Activated CD8-positive, alpha-beta memory T cell treated with anti-CD3 and anti-CD28 coated beads for 36 hours (primary cell): ENCODE measurements around the gene DDI2. TPM values are rescaled to one million over a fixed set of nuclear protein-coding genes. Genes with fewer than 3 reads are reported as not detected.
"Not testable (repeated sequence)": the region's sequence is repeated elsewhere in the genome, so short reads cannot be mapped to it uniquely, and the experiment has no call there.

ENCODE experiments used
- CTCF ChIA-PET: fragments of 350-600 bp; sonication (Branson Sonifier 250); formaldehyde crosslinking; loops from one replicate; lab custom pipeline; 2021; ENCODE audit warnings: antibody characterized with exemption; lab: Charles Lee
- POLR2A ChIA-PET: fragments of 350-600 bp; sonication (Branson Sonifier 250); formaldehyde crosslinking; loops from one replicate; lab custom pipeline; 2021; ENCODE audit warnings: antibody characterized with exemption; lab: Charles Lee
- total RNA-seq, 2 experiments: library from RNA; stranded (reverse); gene quantifications; one replicate each; pipeline ENCODE4 v1.2.3, GENCODE V29; 2021

Gene DDI2
- total RNA-seq, 2 experiments from 2014 or later, result 45.2 to 47.1 TPM

GRCh38 chr1:15625056-15625917 lies 8.0 kb downstream of the DDI2 start:
- ChIA-PET CTCF (interaction anchor here (0.7 kb wide), 1 partner anchor 51 kb away, joined by 5 read pairs; no protein-coding TSS in a partner anchor), POLR2A (no interaction called here)

GRCh38 chr1:15626269-15626950 lies 9.2 kb downstream of the DDI2 start:
- CTCF ChIA-PET, result no interaction called here
- POLR2A ChIA-PET, result interaction anchor here (1.5 kb wide), 1 partner anchor 8 kb away, joined by 6 read pairs; the partner anchor contains the start of gene DDI2

GRCh38 chr1:15627343-15627988 lies 10.2 kb downstream of the DDI2 start:
- ChIA-PET POLR2A (interaction anchor here (1.5 kb wide), 1 partner anchor 10 kb away, joined by 6 read pairs; the partner anchor contains the start of gene DDI2), CTCF (no interaction called here)

GRCh38 chr1:15628003-15628402 lies 10.7 kb downstream of the DDI2 start:
- CTCF ChIA-PET, result no interaction called here
- POLR2A ChIA-PET, result interaction anchor here (1.5 kb wide), 1 partner anchor 10 kb away, joined by 6 read pairs; the partner anchor contains the start of gene DDI2

- ChIA-PET POLR2A (no interaction called here), CTCF (no interaction called here)
Observed at GRCh38 chr1:15633756-15634420, 16.6 kb downstream of the DDI2 start.

- ChIA-PET CTCF (interaction anchor here (2.0 kb wide), 1 partner anchor 103 kb away, joined by 5 read pairs; no protein-coding TSS in a partner anchor), POLR2A (no interaction called here)
Observed at GRCh38 chr1:15636436-15636835, 19.2 kb downstream of the DDI2 start.

- ChIA-PET CTCF (interaction anchor here (2.0 kb wide), 1 partner anchor 102 kb away, joined by 5 read pairs; no protein-coding TSS in a partner anchor), POLR2A (no interaction called here)
Observed at GRCh38 chr1:15637826-15638225, 20.6 kb downstream of the DDI2 start.

- POLR2A ChIA-PET, result interaction anchor here (0.6 kb wide), 1 partner anchor 194 kb away, joined by 7 read pairs; no protein-coding TSS in a partner anchor
- CTCF ChIA-PET, result no interaction called here
Observed at GRCh38 chr1:15639262-15639661, 22.0 kb downstream of the DDI2 start.

- ChIA-PET CTCF (no interaction called here), POLR2A (no interaction called here)
Observed at GRCh38 chr1:15639931-15640330, 22.7 kb downstream of the DDI2 start.

- ChIA-PET CTCF (no interaction called here), POLR2A (no interaction called here)
Observed at GRCh38 chr1:15640667-15641066, 23.4 kb downstream of the DDI2 start.

- ChIA-PET CTCF (no interaction called here), POLR2A (no interaction called here)
Observed at GRCh38 chr1:15649937-15650336, 32.7 kb downstream of the DDI2 start.

GRCh38 chr1:15650433-15650832 lies 33.2 kb downstream of the DDI2 start:
- POLR2A ChIA-PET, result no interaction called here
- CTCF ChIA-PET, result no interaction called here

GRCh38 chr1:15652130-15652529 lies 34.9 kb downstream of the DDI2 start:
- POLR2A ChIA-PET, CTCF ChIA-PET: not testable (repeated sequence)

- POLR2A ChIA-PET, result no interaction called here
- CTCF ChIA-PET, result no interaction called here
Observed at GRCh38 chr1:15654091-15654690, 36.9 kb downstream of the DDI2 start.

GRCh38 chr1:15656464-15656863 lies 39.2 kb downstream of the DDI2 start:
- POLR2A ChIA-PET, result no interaction called here

GRCh38 chr1:15657021-15657420 lies 39.8 kb downstream of the DDI2 start:
- CTCF ChIA-PET, result no interaction called here
- POLR2A ChIA-PET, result no interaction called here

More at GRCh38 chr1:15656464-15656863, 39.2 kb downstream of the DDI2 start:
- CTCF ChIA-PET, result no interaction called here

- ChIA-PET POLR2A (interaction anchor here (0.6 kb wide), 1 partner anchor 64 kb away, joined by 3 read pairs; no protein-coding TSS in a partner anchor), CTCF (no interaction called here)
Observed at GRCh38 chr1:15660151-15660550, 42.9 kb downstream of the DDI2 start.

GRCh38 chr1:15662477-15662876 lies 45.2 kb downstream of the DDI2 start:
- POLR2A ChIA-PET, result no interaction called here
- CTCF ChIA-PET, result no interaction called here

GRCh38 chr1:15663925-15664324 lies 46.7 kb downstream of the DDI2 start:
- ChIA-PET CTCF (interaction anchor here (1.7 kb wide), 1 partner anchor 77 kb away, joined by 4 read pairs; no protein-coding TSS in a partner anchor), POLR2A (no interaction called here)
